ENCODE results near the gene UNK. TPM values are rescaled to one million over a fixed set of nuclear protein-coding genes. Genes with fewer than 3 reads are reported as not detected.
"Not testable (repeated sequence)": the region's sequence is repeated elsewhere in the genome, so short reads cannot be mapped to it uniquely, and the experiment has no call there.

The UNK gene
- total RNA-seq, 2 experiments from 2014 or later, result 41.5 to 67.6 TPM

DNA sequence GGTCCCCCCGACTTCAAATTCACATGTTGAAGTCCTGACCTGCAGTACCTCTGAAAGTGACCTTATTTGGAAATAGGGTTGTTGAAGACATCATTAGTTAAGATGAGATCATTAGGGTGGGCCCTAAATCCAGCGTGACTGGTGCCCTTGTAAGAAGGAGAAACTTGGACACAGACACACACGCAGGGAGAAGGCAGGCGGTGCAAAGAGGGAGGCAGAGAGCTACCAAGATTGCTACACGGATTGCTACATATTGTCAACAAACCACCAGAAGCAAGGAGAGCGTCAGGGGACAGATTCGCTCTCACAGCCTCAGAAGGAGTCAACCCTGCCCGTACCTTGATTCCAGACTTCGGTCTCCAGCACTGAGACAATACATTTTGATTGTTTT lies 77.3 kb downstream of the UNK start:
- no peak overlapping the region for H3K4me3 ChIP-seq (ENCODE audit: low read depth, low read length, poor library complexity, severe bottlenecking)
- DNase-seq (ENCODE audit: low spot score), result no peak
- H3K9me3 ChIP-seq (ENCODE audit: low read length), result no peaks in the 10 kb centered on the region
- peaks cover 40% of the 10 kb centered on the region for H3K4me1 ChIP-seq (ENCODE audit: insufficient read depth, low read length, poor library complexity, severe bottlenecking)
- POLR2A ChIA-PET, result no interaction called here
- no peak overlapping the region; the same call in 1 of the 2 replicates for H2AFZ ChIP-seq (ENCODE audit: low read length)
- intact Hi-C loops (cut with micrococcal nuclease; ENCODE audit: unreplicated experiment), result no loop called here
- H3K79me2 ChIP-seq (ENCODE audit: insufficient read depth, low read depth, low read length), result no peaks in the 10 kb centered on the region; the same call in 1 of the 2 replicates
- no peaks in the 10 kb centered on the region for H3K36me3 ChIP-seq (ENCODE audit: insufficient read depth, low read length)
- H3K9me2 ChIP-seq (ENCODE audit: insufficient read depth, low read length), result no peaks in the 10 kb centered on the region
- H3K27ac ChIP-seq (ENCODE audit: low read depth, low read length, poor library complexity, severe bottlenecking), result no peak overlapping the region
- BruUV-seq (replicated peaks), result no TSS peak
- CTCF ChIA-PET (ENCODE audit: unreplicated experiment), result interaction anchor here (1.4 kb wide), 1 partner anchor 14 kb away, joined by 4 read pairs; no protein-coding TSS in a partner anchor
- no peak overlapping the region for H3K4me2 ChIP-seq (ENCODE audit: low read length)
- TF ChIP-seq, protein P1, sequence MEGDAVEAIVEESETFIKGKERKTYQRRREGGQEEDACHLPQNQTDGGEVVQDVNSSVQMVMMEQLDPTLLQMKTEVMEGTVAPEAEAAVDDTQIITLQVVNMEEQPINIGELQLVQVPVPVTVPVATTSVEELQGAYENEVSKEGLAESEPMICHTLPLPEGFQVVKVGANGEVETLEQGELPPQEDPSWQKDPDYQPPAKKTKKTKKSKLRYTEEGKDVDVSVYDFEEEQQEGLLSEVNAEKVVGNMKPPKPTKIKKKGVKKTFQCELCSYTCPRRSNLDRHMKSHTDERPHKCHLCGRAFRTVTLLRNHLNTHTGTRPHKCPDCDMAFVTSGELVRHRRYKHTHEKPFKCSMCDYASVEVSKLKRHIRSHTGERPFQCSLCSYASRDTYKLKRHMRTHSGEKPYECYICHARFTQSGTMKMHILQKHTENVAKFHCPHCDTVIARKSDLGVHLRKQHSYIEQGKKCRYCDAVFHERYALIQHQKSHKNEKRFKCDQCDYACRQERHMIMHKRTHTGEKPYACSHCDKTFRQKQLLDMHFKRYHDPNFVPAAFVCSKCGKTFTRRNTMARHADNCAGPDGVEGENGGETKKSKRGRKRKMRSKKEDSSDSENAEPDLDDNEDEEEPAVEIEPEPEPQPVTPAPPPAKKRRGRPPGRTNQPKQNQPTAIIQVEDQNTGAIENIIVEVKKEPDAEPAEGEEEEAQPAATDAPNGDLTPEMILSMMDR (conservative IDR thresholded peaks at IDR 0.05; ENCODE audit: low read length), result no peak
- no peak for TF ChIP-seq EZH2phosphoT487 (IDR thresholded peaks at IDR 0.05; ENCODE audit: borderline replicate concordance, low read depth, low read length)
- no peaks in the 10 kb centered on the region for H4K20me1 ChIP-seq (ENCODE audit: insufficient read depth, low read length)

DNA sequence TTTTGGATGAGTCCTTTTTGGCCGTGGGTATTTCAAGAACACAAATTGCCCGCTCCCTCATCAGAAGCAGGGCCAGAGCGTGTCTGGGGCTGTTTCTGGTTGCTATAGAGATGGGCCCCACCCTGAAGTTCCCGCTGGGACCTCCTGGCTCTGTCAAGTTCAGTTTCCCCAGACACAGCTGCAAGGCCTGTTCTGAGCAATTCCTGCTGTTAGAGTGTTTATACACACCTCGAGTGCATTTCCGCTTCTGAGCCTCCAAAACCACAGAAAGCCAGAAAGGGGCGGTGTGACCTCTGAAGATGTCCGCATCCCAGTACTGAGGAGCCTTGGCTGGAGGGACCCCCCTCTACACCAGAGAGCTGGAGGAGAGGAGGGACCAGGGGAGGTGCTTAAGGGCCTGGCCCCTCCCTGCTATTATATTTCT lies 79.9 kb downstream of the UNK start:
- peak overlapping the region; percentile 57; the same call in 1 of the 2 replicates for H2AFZ ChIP-seq (ENCODE audit: low read length)
- no peaks in the 10 kb centered on the region for H4K20me1 ChIP-seq (ENCODE audit: insufficient read depth, low read length)
- CTCF ChIA-PET (ENCODE audit: unreplicated experiment), result interaction anchor here (1.0 kb wide), 2 partner anchors 9 to 12 kb away, joined by 3 to 5 read pairs; partner anchors contain the start of gene WBP2
- H3K9me3 ChIP-seq (ENCODE audit: low read length), result no peaks in the 10 kb centered on the region
- POLR2A ChIA-PET, result interaction anchor here (0.6 to 1.4 kb wide), 8 partner anchors 8 to 498 kb away, joined by 3 to 8 read pairs (median 3); no protein-coding TSS in a partner anchor
- intact Hi-C loops (cut with micrococcal nuclease; ENCODE audit: unreplicated experiment), result no loop called here
- DNase-seq (ENCODE audit: low spot score), result peak; percentile 89
- H3K27ac ChIP-seq (ENCODE audit: low read depth, low read length, poor library complexity, severe bottlenecking), result peak overlapping the region; percentile 45
- H3K4me2 ChIP-seq (ENCODE audit: low read length), result peak overlapping the region; percentile 51
- no peaks in the 10 kb centered on the region for H3K36me3 ChIP-seq (ENCODE audit: insufficient read depth, low read length)
- H3K4me1 ChIP-seq (ENCODE audit: insufficient read depth, low read length, poor library complexity, severe bottlenecking), result peaks cover 20% of the 10 kb centered on the region
- no TSS peak for BruUV-seq (replicated peaks)
- TF ChIP-seq, protein P1 (conservative IDR thresholded peaks at IDR 0.05; ENCODE audit: low read length), result peak; percentile 42
- no peak for TF ChIP-seq EZH2phosphoT487 (IDR thresholded peaks at IDR 0.05; ENCODE audit: borderline replicate concordance, low read depth, low read length)
- no peaks in the 10 kb centered on the region for H3K9me2 ChIP-seq (ENCODE audit: insufficient read depth, low read length)
- peak overlapping the region; percentile 5 for H3K4me3 ChIP-seq (ENCODE audit: low read depth, low read length, poor library complexity, severe bottlenecking)
- no peaks in the 10 kb centered on the region for H3K79me2 ChIP-seq (ENCODE audit: insufficient read depth, low read depth, low read length)

DNA sequence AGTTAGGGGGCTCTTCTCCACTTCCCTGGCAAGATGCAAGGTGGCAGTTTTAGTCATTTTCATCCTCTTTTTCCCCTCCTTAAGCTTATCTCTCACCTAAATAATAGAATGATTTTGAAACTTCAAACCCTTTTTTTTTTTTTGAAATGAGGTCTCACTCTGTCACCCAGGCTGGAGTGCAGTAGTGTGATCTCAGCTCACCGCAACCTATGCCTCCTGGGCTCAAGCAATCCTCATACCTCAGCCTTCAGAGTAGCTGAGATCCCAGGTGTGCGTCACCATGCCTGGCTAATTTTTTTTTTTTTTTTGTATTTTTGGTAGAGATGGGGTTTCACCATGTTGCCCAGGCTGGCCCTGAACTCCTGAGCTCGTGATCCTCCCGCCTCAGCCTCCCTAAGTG lies 80.3 kb downstream of the UNK start:
- POLR2A ChIA-PET, result interaction anchor here (0.6 to 1.4 kb wide), 9 partner anchors 9 to 498 kb away, joined by 3 to 8 read pairs (median 3); partner anchors contain the start of gene WBP2
- Histone ChIP-seq H3K4me3 (ENCODE audit: low read depth, low read length, poor library complexity, severe bottlenecking) (peak overlapping the region; percentile 5), H2AFZ (ENCODE audit: low read length) (peak overlapping the region; percentile 57; the same call in 1 of the 2 replicates), H3K4me1 (ENCODE audit: insufficient read depth, low read length, poor library complexity, severe bottlenecking) (peaks cover 18% of the 10 kb centered on the region), H3K4me2 (ENCODE audit: low read length) (peak overlapping the region; percentile 51), H3K27ac (ENCODE audit: low read depth, low read length, poor library complexity, severe bottlenecking) (peak overlapping the region; percentile 45)
- H4K20me1 ChIP-seq (ENCODE audit: insufficient read depth, low read length); H3K79me2 ChIP-seq (ENCODE audit: insufficient read depth, low read depth, low read length); H3K36me3 ChIP-seq (ENCODE audit: insufficient read depth, low read length); H3K9me2 ChIP-seq (ENCODE audit: insufficient read depth, low read length); DNase-seq (ENCODE audit: low spot score); intact Hi-C loops (cut with micrococcal nuclease; ENCODE audit: unreplicated experiment); H3K9me3 ChIP-seq (ENCODE audit: low read length); BruUV-seq (replicated peaks): not testable (repeated sequence)
- CTCF ChIA-PET (ENCODE audit: unreplicated experiment), result interaction anchor here (0.6 to 1.0 kb wide), 3 partner anchors 10 to 165 kb away, joined by 3 to 5 read pairs (median 3); partner anchors contain the start of gene WBP2

DNA sequence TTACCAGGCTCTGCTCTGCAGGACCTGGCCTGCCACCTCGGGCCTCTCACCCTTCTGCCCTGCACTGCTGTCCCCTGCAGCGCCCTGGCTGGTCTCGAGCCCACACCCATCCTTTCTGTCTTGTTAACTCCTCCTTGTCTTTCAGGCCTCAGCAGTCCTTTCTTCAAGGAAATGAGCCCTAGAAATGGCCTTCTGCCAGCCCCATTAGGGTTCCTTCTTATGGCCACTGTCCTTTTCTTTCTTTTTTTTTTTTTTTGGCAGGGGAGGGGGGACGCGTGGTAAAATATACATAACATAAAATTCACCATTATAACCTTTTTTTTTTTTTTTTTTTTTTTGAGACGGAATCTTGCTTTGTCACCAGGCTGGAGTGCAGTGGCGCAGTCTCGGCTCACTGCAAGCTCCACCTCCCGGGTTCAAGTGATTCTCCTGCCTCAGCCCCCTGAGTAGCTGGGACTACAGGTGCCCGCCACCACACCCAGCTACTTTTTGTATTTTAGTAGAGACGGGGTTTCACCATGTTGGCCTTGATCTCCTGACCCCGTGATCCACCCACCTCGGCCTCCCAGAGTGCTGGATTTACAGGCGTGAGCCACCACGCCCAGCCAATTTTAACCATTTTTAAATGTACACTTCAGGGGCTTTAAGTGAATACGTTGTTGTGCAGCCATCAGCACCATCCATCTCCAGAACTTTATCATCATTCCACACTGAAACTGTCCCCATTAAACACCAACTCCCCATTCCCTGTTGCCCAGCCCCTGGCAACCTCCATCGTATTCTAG lies 81.0 kb downstream of the UNK start:
- H3K9me2 ChIP-seq (ENCODE audit: insufficient read depth, low read length); H3K9me3 ChIP-seq (ENCODE audit: low read length); H2AFZ ChIP-seq (ENCODE audit: low read length); H3K79me2 ChIP-seq (ENCODE audit: insufficient read depth, low read depth, low read length); intact Hi-C loops (cut with micrococcal nuclease; ENCODE audit: unreplicated experiment); BruUV-seq (replicated peaks); H3K36me3 ChIP-seq (ENCODE audit: insufficient read depth, low read length); H3K4me3 ChIP-seq (ENCODE audit: low read depth, low read length, poor library complexity, severe bottlenecking); DNase-seq (ENCODE audit: low spot score); H4K20me1 ChIP-seq (ENCODE audit: insufficient read depth, low read length); H3K4me2 ChIP-seq (ENCODE audit: low read length): not testable (repeated sequence)
- Histone ChIP-seq H3K27ac (ENCODE audit: low read depth, low read length, poor library complexity, severe bottlenecking) (peak overlapping the region; percentile 45), H3K4me1 (ENCODE audit: insufficient read depth, low read length, poor library complexity, severe bottlenecking) (peaks cover 18% of the 10 kb centered on the region)
- ChIA-PET POLR2A (interaction anchor here (0.7 to 1.4 kb wide), 5 partner anchors 10 to 676 kb away, joined by 3 to 8 read pairs (median 3); partner anchors contain the start of gene WBP2), CTCF (ENCODE audit: unreplicated experiment) (interaction anchor here (0.6 to 1.0 kb wide), 3 partner anchors 10 to 165 kb away, joined by 3 to 5 read pairs (median 3); partner anchors contain the start of gene WBP2)

Measured in OCI-LY7 (cell line).